ENCODE data around the gene MSH5. TPM values are rescaled to one million over a fixed set of nuclear protein-coding genes. Genes with fewer than 3 reads are reported as not detected.
A peak's percentile ranks its signal among the peaks of the same experiment; 100 is the strongest.

MSH5 gene
- total RNA-seq, 2 donors from 2014 or later: 5.7 to 10.5 TPM

DNA sequence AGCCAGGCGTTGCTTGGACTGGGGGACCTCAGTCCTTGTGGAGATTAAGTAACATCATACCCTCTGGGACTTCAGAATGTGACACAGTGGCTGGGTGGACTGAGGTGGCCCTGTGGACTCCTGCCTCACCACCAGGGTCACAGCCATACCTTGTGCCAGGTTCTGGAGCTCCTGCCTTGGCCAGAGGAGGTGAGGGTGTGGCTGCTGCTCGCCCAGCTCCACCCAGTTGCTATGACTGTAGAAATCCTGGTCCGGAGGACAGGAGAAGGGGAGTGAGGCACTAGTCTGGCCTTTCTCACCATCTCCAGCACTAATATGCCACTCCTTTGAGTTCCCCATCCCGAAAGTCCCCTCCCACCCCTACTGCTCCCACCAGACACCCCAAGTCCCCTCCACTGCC is 35.4 kb downstream of the MSH5 start:
- H3K36me3 ChIP-seq: peaks cover 5% of the 10 kb centered on the region
- no peaks in the 10 kb centered on the region for H3K27me3 ChIP-seq (replicated peaks; ENCODE audit: insufficient read depth)
- TF ChIP-seq, protein P1, sequence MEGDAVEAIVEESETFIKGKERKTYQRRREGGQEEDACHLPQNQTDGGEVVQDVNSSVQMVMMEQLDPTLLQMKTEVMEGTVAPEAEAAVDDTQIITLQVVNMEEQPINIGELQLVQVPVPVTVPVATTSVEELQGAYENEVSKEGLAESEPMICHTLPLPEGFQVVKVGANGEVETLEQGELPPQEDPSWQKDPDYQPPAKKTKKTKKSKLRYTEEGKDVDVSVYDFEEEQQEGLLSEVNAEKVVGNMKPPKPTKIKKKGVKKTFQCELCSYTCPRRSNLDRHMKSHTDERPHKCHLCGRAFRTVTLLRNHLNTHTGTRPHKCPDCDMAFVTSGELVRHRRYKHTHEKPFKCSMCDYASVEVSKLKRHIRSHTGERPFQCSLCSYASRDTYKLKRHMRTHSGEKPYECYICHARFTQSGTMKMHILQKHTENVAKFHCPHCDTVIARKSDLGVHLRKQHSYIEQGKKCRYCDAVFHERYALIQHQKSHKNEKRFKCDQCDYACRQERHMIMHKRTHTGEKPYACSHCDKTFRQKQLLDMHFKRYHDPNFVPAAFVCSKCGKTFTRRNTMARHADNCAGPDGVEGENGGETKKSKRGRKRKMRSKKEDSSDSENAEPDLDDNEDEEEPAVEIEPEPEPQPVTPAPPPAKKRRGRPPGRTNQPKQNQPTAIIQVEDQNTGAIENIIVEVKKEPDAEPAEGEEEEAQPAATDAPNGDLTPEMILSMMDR (IDR thresholded peaks at IDR 0.05): no peak
- peaks cover 6 to 9% of the 10 kb centered on the region in 2 donors for H3K4me1 ChIP-seq (ENCODE audit: control insufficient read depth in 1 of 2, low read depth in 2 of 2)
- H3K4me3 ChIP-seq: no peak overlapping the region
- ATAC-seq (ENCODE audit: insufficient number of reproducible peaks, low FRiP score, low read depth): no peak
- no peak overlapping the region for H3K27ac ChIP-seq
- H3K9me3 ChIP-seq: no peaks in the 10 kb centered on the region
- no peak for DNase-seq (ENCODE audit: low spot score)

DNA sequence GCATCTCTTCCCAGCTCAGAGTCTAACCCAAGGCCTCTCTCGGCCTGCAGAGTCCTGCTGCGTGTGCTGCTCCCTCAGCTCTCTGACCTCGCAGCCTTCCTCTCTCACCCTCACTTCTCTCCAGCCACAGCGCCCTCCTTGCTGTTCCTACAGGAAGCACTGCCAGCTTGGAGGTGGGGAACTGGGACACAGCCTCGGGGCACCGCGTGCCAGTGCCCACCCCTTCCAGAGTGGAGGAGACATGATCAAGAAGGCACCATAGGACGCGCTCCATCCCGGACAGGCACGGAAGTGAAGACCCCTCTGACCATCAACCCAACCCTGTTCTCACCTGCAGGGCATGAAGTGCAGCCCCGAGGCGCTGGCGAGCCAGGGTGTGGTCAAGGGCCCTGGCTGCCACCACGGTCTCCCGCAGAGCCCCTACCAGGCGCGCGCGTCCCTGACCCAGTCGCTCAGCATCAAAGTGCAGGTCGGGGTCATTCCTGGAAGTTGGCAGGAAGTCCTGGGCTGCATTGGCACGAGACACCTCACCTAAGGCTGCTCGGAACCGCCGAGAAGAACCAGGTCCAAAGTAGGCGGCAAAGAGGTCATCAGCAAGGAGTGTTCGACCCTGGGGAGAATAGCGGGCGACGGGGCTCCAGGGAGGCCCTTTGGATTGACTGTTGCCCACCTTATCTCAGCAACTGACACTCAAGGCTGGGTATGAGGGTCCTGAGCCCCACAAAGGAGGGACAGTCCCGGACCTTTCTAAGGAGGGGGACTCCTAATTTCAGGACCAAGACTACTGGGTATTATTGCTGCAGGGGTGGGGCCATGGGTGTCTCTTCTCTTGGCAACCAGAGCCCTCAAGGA is 36.1 kb downstream of the MSH5 start:
- TF ChIP-seq, protein P1 (IDR thresholded peaks at IDR 0.05): no peak

DNA sequence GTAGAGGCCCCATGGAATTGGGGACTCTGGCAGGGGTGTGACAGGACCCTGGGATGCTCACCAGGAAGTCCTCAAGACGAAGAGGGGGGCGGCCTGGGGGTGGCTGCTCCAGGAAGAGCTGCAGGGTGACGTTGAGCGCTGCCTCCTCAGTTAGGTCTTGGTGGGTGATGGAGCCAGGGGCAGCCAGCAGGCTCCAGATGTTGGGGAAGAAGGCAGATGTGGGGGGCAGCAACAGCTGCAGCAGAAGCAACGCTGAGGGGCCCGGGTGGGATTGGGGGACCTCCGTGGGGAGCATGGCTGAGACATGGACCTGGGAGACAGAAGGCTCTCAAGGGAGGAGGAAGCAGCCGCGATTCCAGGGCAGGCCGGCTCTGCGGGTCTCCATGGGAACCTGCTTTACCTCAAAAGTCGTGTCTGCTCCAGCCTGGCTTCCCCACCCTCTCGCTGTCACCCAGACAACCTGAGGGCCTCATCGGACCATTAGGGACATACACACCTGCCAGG is 36.7 kb downstream of the MSH5 start:
- H3K36me3 ChIP-seq: peaks cover 17% of the 10 kb centered on the region
- ATAC-seq (ENCODE audit: insufficient number of reproducible peaks, low FRiP score, low read depth) (no peak), DNase-seq (ENCODE audit: low spot score) (no peak)
- no peaks in the 10 kb centered on the region for H3K9me3 ChIP-seq
- H3K4me1 ChIP-seq (ENCODE audit: control insufficient read depth in 1 of 2, low read depth in 2 of 2): peaks cover 6 to 9% of the 10 kb centered on the region in 2 donors
- TF ChIP-seq, protein P1 (IDR thresholded peaks at IDR 0.05): no peak
- no peak overlapping the region for H3K27ac ChIP-seq
- peak overlapping the region; percentile 46 for H3K4me3 ChIP-seq
- no peaks in the 10 kb centered on the region for H3K27me3 ChIP-seq (replicated peaks; ENCODE audit: insufficient read depth)

More for the DNA sequence above, 36.1 kb downstream of the MSH5 start:
- H3K9me3 ChIP-seq: no peaks in the 10 kb centered on the region
- H3K36me3 ChIP-seq: peaks cover 12% of the 10 kb centered on the region
- DNase-seq (ENCODE audit: low spot score) (no peak), ATAC-seq (ENCODE audit: insufficient number of reproducible peaks, low FRiP score, low read depth) (no peak)
- no peak overlapping the region for H3K4me3 ChIP-seq
- no peaks in the 10 kb centered on the region for H3K27me3 ChIP-seq (replicated peaks; ENCODE audit: insufficient read depth)
- peaks cover 6 to 9% of the 10 kb centered on the region in 2 donors for H3K4me1 ChIP-seq (ENCODE audit: control insufficient read depth in 1 of 2, low read depth in 2 of 2)
- H3K27ac ChIP-seq: no peak overlapping the region

DNA sequence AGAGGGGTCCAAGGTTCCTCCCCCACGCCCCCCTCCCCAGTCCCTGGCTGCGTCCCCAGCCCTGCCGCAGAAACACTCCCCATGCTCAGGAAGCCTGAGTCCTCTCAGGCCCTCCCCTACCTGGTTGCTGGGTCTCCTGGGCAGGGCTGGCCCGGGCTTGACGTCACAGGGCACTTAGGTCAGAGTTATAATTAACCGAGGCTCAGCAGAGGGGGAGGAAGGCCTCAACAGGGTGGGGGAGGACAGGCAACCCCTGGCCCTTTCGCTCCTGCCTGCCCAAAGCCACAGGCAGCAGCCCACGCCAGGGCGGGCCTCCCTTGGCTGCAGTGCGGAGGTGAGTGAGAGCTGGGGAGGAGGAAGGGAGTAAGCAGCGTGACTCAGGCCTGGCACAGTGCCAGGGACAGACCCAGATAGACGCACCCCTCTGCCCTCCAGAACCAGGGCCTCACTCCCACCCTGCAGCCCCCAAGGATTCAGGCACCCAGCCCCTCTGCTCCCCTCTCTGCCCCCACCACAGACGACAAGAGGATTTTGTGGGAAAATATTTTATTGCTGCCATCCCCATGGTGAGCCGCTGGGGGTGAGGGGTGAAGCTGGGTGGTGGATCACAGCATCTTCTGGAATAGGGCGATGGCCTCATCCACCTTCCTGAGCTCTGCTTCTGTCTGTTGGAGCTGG is 37.3 kb downstream of the MSH5 start, which contains the start of gene VWA7:
Gene VWA7 (minus strand): TSS at position 340 of the 678 bp plus-strand sequence. CDS start 549 bp downstream, outside the sequence.
- no peak within 1 kb of the TSS for H3K27ac ChIP-seq
- TF ChIP-seq, protein P1 (IDR thresholded peaks at IDR 0.05): no peak
- H3K4me1 ChIP-seq (ENCODE audit: control insufficient read depth in 1 of 2, low read depth in 2 of 2): peaks cover 6 to 9% of the 10 kb centered on the region in 2 donors
- no peaks in the 10 kb centered on the region for H3K27me3 ChIP-seq (replicated peaks; ENCODE audit: insufficient read depth)
- H3K4me3 ChIP-seq: peak within 1 kb of the TSS; percentile 46
- DNase-seq (ENCODE audit: low spot score) (peak; percentile 44), ATAC-seq (ENCODE audit: insufficient number of reproducible peaks, low FRiP score, low read depth) (no peak)
- no peaks in the 10 kb centered on the region for H3K9me3 ChIP-seq
- peaks cover 20% of the 10 kb centered on the region for H3K36me3 ChIP-seq

DNA sequence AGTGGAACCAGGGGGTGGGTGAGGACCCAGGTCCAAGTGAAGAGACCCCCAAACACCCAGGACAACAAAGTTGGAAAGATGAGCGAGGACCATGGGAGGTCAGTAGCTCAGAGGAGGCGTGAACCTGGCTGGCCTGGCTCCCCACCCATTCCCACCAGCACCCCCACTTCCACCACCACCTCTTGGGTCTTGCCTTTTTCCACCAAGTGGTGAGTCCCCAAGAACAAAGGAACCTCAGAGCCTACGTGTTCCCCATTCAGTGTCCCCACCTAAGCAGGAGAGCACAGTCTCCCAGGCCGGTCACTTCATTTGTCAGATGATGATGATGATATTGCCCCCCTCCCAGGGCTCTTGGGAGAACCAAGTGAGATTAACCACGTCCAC is 37.9 kb downstream of the MSH5 start:
- H3K36me3 ChIP-seq: peaks cover 23% of the 10 kb centered on the region
- TF ChIP-seq, protein P1 (IDR thresholded peaks at IDR 0.05): no peak
- ATAC-seq (ENCODE audit: insufficient number of reproducible peaks, low FRiP score, low read depth): no peak
- H3K27ac ChIP-seq: no peak overlapping the region
- no peaks in the 10 kb centered on the region for H3K27me3 ChIP-seq (replicated peaks; ENCODE audit: insufficient read depth)
- H3K4me1 ChIP-seq (ENCODE audit: control insufficient read depth in 1 of 2, low read depth in 2 of 2): peaks cover 6 to 9% of the 10 kb centered on the region in 2 donors
- DNase-seq (ENCODE audit: low spot score): no peak
- H3K4me3 ChIP-seq: no peak overlapping the region
- H3K9me3 ChIP-seq: no peaks in the 10 kb centered on the region
